DLD1 (cell line): ENCODE data around the gene CAPZA2.

Experiments
- in situ Hi-C: cut with HindIII; loops from 2 replicates; pipeline ENCODE4 v1.10.0; 2017; ENCODE audit warnings: low sequenced_read_pairs

Gene CAPZA2

DNA sequence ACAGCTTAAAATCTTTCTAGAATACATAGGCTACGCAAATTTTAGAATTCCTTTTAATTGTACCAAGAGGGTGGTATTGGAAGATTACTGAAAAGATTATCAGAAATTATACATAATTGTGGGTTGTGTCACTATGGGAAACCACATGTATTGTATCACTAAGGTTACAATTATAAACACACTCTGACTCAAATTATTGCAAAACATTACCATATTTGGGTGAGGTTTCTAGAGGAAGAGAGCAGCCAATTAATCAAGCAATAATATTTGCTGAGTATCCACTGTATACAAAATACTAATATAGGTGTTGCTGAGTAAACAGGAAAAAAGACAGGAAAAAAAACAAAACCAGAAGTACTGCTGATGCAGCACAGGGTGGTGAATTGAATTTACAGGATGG lies 3.1 kb upstream of the CAPZA2 start:
- in situ Hi-C loops: loop anchor here (25.0 kb wide), 1 partner anchor 222 kb away; no protein-coding TSS in a partner anchor

DNA sequence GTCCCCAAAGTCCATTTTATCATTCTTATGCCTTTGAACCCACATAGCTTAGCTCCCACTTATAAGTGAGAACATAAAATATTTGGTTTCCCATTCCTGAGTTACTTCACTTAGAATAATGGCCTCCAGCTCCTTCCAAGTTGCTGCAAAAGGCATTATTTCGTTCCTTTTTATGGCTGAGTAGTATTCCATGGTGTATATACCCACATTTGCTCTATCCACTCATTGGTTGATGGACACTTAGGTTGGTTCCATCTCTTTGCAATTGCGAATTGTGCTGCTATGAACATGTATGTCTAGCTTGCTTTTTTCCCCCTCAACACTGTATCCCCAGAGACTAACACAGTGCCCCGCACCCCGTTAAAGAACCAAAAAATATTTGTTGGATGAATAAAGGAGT lies 670 bp upstream of the CAPZA2 start:
- in situ Hi-C loops: loop anchor here (25.0 kb wide), 1 partner anchor 224 kb away; no protein-coding TSS in a partner anchor

- in situ Hi-C loops: loop anchor here (25.0 kb wide), 1 partner anchor 226 kb away; no protein-coding TSS in a partner anchor
Measured at GRCh38 chr7:116862951-116863670, 724 bp downstream of the CAPZA2 start.

GRCh38 chr7:116863936-116864500 lies 1.6 kb downstream of the CAPZA2 start:
- in situ Hi-C loops: loop anchor here (25.0 kb wide), 1 partner anchor 227 kb away; no protein-coding TSS in a partner anchor

- in situ Hi-C loops: loop anchor here (25.0 kb wide), 1 partner anchor 234 kb away; no protein-coding TSS in a partner anchor
Measured at GRCh38 chr7:116871061-116871700, 8.8 kb downstream of the CAPZA2 start.

DNA sequence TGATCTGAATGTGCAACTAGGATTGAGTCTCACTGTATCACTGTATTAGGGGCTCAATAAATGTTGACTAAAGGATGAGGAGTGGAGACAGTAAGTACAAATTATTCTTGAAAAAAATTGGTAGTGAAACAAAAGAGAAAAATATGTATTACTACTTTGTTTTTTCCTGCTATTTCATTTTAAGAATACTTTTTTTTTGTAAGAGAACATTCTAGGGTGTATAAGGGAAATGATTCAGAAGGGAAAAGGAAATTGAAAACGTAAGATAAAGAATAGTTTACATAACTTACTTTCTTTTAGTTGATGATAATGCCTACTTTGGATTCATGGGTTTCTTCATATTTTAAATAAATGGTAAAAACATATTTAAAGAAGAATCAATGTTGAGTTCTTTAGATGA lies 9.6 kb downstream of the CAPZA2 start:
- in situ Hi-C loops: loop anchor here (25.0 kb wide), 1 partner anchor 235 kb away; no protein-coding TSS in a partner anchor

DNA sequence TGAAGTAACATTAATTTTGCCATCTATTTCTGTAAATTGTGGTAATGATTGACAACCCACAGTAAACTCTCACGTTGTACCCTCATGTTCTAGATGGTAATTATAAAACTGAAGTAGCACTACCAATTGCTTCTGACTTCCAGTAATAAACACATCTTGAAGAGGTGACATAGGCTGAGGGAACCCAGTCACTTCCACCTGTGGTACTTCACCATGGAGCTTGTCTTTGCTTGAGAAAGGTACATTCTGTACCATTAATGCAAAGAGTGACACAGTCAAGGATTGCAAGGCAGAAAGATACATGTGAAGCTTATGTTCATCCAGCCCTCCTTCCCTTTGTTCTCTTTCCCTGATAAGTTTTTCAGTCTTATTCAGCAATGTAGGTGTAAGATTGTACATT lies 11.2 kb downstream of the CAPZA2 start:
- in situ Hi-C loops: loop anchor here (25.0 kb wide), 1 partner anchor 236 kb away; no protein-coding TSS in a partner anchor

DNA sequence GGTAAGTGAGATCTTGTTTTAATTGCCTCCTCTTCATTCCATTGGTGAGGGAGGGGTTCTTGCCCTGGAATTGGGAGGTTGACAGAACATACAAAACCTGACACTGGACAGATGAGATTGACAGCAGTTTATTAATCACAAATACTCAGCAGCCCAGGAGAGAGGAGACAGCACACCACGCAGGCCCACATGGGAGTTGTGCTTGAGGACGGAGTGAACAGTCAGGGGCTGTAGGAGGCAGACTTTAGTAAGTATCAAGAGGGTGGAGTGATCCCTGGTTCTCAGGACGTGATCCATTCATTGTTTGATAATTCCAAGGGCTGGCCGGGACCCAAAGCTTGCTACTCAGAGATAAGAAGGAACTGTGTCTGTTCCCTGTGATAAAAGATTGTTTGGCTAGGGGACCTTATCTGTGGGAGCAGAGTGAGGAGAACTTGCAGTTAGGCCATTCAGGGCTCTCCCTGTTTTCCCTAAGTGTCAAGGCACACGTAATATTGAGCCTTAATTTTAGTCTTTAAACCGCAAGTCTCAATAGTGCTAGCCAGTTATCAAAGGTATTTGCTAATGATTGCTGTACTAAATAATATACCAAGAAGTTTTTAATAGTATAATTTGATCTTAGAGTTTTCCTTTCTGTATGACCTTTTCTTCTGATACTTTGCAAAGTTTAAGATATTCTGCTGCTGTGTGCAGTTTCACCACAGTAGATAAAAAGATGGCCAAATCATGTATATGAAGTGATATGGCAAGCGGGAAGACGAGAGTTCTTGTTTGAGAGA lies 14.5 kb downstream of the CAPZA2 start:
- in situ Hi-C loops: no loop called here

GRCh38 chr7:116877443-116878217 lies 15.2 kb downstream of the CAPZA2 start:
- in situ Hi-C loops: no loop called here

- in situ Hi-C loops: no loop called here
Measured at GRCh38 chr7:116884691-116885090, 22.3 kb downstream of the CAPZA2 start.

GRCh38 chr7:116885724-116886123 lies 23.3 kb downstream of the CAPZA2 start:
- in situ Hi-C loops: no loop called here

DNA sequence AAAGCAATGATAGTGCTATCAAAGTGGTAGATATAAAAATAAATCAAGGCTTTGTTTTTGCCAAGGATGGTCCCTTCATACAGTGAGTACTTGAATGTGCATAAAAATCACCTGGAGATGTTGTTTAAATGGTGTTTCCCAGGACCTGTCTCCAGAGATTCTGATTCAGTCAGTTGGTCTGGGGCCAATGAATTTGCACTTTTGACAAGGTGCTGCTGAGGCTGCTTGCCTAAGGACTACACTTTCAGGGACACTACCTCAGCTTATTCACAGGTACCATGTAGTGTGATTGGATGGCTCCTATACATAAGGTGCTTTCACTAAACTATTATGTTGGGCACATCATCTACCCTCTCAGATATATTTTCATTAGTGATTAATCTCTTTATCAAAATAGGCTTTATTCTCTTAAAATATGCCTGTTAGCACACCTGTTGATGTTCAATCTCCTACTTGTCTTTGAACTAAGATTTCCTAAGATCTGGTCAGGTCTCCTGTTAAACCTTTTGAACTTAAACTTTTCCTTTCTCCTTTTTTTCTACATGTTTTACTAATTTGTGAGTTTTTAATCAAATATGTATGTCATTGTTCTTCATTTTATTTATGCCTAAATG lies 24.3 kb downstream of the CAPZA2 start:
- in situ Hi-C loops: no loop called here

- in situ Hi-C loops: no loop called here
Measured at GRCh38 chr7:116888895-116889294, 26.5 kb downstream of the CAPZA2 start.

DNA sequence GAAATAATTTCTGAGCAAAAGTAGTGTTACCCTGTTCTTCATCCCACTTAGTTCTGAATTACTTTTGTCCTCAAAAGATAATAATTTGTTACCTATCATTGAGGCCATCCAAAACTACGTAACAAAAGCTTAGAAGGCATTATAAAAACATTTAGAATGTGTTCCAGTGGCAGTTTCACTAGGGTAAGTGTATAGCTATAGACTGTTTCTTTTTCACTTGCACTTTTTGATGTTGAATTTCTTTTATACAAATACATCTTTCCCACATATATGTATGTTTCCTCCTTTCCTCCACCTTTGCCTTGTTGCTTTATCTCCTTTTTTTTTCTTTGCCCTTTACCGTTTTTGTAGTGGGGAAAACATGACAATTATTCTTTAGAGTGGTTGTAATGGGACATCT lies 33.5 kb downstream of the CAPZA2 start:
- in situ Hi-C loops: no loop called here

- in situ Hi-C loops: no loop called here
Measured at GRCh38 chr7:116897661-116898060, 35.3 kb downstream of the CAPZA2 start.

GRCh38 chr7:116899308-116899707 lies 36.9 kb downstream of the CAPZA2 start:
- in situ Hi-C loops: no loop called here

GRCh38 chr7:116901143-116901542 lies 38.8 kb downstream of the CAPZA2 start:
- in situ Hi-C loops: no loop called here

DNA sequence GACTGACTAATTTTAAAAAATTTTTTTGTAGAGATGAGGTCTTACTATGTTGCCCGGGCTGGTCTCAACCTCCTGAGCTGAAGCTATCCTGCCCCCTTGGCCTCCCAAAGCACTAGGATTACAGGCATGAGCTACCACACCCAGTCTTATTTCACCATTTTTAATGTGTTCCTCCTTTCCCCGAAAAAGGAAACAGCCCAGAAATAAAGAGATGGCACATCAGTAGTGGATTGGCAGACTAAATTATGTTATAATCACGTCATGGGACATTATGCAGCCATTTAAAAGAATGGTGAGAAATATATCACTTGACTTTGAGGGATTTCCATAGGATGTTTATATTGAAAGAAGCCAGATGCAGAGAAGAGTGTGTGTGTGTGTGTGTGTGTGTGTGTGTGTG lies 40.5 kb downstream of the CAPZA2 start:
- in situ Hi-C loops: no loop called here

GRCh38 chr7:116906391-116906790 lies 44.0 kb downstream of the CAPZA2 start:
- in situ Hi-C loops: no loop called here

GRCh38 chr7:116910383-116910782 lies 48.0 kb downstream of the CAPZA2 start:
- in situ Hi-C loops: no loop called here
